Subcutaneous abdominal adipose tissue (tissue), 5 donors: ENCODE measurements around the gene PILRA.

Experiments used
- H3K27ac ChIP-seq: one replicate; pipeline ENCODE4 v1.7.0; 2013; ENCODE audit warnings: low read depth, mild to moderate bottlenecking, inconsistent platforms, low read length, moderate library complexity
- H3K27me3 ChIP-seq, 5 donors: one replicate each; pipeline ENCODE4 v1.7.0; 2013; ENCODE audit warnings: low read length in 5 of 5, inconsistent platforms in 1 of 5; ENCODE audit not compliant: control insufficient read depth in 5 of 5, insufficient read depth in 4 of 5
- H3K36me3 ChIP-seq, 5 donors: one replicate each; pipeline ENCODE4 v1.7.0; 2013; ENCODE audit warnings: low read length in 5 of 5; ENCODE audit not compliant: control insufficient read depth in 5 of 5, insufficient read depth in 5 of 5
- H3K4me1 ChIP-seq, 5 donors: one replicate each; pipeline ENCODE4 v1.7.0; 2013; ENCODE audit warnings: low read length in 5 of 5, mild to moderate bottlenecking in 3 of 5, moderate library complexity in 1 of 5; ENCODE audit not compliant: control insufficient read depth in 5 of 5, insufficient read depth in 5 of 5
- H3K4me3 ChIP-seq, 5 donors: one replicate each; pipeline ENCODE4 v1.7.0; 2013; ENCODE audit warnings: low read length in 5 of 5, low read depth in 1 of 5
- H3K9ac ChIP-seq, 5 donors: one replicate each; pipeline ENCODE4 v1.7.0; 2013; ENCODE audit warnings: low read length in 5 of 5, mild to moderate bottlenecking in 4 of 5, moderate library complexity in 3 of 5
- H3K9me3 ChIP-seq, 5 donors: one replicate each; pipeline ENCODE4 v1.7.0; 2013; ENCODE audit warnings: low read length in 5 of 5; ENCODE audit not compliant: control insufficient read depth in 5 of 5
- donor health status: healthy.
- donor health status: healthy.
- donor health status: healthy.
- donor health status: healthy.
- donor health status: healthy.

The PILRA gene

DNA sequence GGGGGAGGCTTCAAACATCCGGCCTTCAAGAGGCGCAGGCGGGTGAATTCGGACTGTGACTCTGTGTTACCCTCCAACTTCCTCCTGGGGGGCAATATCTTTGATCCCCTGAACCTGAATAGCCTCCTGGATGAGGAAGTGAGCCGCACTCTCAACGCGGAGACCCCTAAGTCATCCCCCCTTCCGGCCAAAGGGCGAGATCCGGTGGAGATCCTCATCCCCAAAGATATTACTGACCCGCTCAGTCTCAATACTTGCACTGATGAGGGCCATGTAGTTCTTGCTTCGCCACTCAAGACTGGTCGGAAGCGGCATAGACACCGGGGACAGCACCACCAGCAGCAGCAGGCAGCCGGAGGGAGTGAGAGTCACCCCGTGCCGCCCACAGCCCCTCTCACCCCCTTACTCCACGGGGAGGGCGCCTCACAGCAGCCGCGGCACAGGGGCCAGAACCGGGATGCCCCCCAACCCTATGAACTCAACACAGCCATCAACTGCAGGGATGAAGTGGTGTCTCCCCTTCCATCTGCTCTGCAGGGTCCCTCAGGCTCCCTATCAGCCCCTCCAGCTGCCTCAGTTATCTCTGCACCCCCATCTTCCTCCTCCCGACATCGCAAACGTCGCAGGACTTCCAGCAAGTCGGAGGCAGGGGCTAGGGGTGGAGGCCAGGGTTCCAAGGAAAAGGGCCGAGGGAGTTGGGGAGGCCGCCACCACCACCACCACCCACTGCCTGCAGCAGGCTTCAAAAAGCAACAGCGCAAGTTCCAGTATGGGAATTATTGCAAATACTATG is 57.4 kb downstream of the PILRA start:
- peaks cover 0 to 29% (median 23%) of the 10 kb centered on the region in 5 donors for H3K36me3 ChIP-seq
- H3K27ac ChIP-seq = peak overlapping the region; percentile 95
- peak overlapping the region in 4 of 5 donors; percentile 16 to 89 (median 70) for H3K9ac ChIP-seq
- H3K27me3 ChIP-seq = no peaks in the 10 kb centered on the region
- H3K4me1 ChIP-seq = peaks cover 7 to 56% (median 55%) of the 10 kb centered on the region in 5 donors
- peak overlapping the region; percentile 78 to 90 (median 84) for H3K4me3 ChIP-seq
- H3K9me3 ChIP-seq = no peaks in the 10 kb centered on the region

DNA sequence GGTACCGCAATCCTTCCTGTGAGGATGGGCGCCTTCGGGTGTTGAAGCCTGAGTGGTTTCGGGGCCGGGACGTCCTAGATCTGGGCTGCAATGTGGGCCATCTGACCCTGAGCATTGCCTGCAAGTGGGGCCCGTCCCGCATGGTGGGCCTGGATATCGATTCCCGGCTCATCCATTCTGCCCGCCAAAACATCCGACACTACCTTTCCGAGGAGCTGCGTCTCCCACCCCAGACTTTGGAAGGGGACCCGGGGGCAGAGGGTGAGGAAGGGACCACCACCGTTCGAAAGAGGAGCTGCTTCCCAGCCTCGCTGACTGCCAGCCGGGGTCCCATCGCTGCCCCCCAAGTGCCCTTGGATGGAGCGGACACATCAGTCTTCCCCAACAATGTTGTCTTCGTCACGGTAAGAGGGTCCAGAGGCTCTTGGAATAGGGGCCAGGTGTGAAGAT is 58.0 kb downstream of the PILRA start:
- H3K4me1 ChIP-seq = peaks cover 7 to 58% (median 56%) of the 10 kb centered on the region in 5 donors

DNA sequence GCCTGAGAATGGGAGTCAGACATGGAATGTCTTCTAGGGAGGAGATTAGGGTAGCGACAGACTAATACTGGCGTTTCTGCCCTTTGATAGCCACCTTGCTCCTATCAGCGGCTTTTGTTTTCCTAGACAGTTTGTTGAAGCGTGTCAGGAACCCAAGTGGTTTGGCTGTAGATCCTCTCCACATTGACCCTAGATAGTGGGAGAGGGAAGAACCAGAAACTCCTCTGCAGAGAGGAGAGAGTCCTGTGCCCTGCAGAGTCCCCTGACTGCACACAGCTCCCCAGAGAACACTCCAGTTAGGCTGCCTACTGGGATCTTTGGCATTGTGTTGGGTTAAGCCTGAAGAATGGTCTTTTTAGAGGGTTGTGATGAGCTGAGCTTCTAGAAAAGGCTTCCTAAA is 58.8 kb downstream of the PILRA start:
- H3K27ac ChIP-seq = peak overlapping the region; percentile 23
- no peak overlapping the region for H3K9ac ChIP-seq
- H3K4me3 ChIP-seq = peak overlapping the region in 2 of 5 donors; percentile 5 to 7
- peaks cover 0 to 29% (median 23%) of the 10 kb centered on the region in 5 donors for H3K36me3 ChIP-seq
- no peaks in the 10 kb centered on the region for H3K9me3 ChIP-seq
- peaks cover 7 to 65% (median 58%) of the 10 kb centered on the region in 5 donors for H3K4me1 ChIP-seq
- no peaks in the 10 kb centered on the region for H3K27me3 ChIP-seq

More for the DNA sequence above, 58.0 kb downstream of the PILRA start:
- H3K27me3 ChIP-seq = no peaks in the 10 kb centered on the region
- peak overlapping the region in 3 of 5 donors; percentile 5 to 90 (median 84) for H3K4me3 ChIP-seq
- H3K36me3 ChIP-seq = peaks cover 0 to 29% (median 23%) of the 10 kb centered on the region in 5 donors
- H3K27ac ChIP-seq = peak overlapping the region; percentile 95
- no peak overlapping the region for H3K9ac ChIP-seq
- H3K9me3 ChIP-seq = no peaks in the 10 kb centered on the region

DNA sequence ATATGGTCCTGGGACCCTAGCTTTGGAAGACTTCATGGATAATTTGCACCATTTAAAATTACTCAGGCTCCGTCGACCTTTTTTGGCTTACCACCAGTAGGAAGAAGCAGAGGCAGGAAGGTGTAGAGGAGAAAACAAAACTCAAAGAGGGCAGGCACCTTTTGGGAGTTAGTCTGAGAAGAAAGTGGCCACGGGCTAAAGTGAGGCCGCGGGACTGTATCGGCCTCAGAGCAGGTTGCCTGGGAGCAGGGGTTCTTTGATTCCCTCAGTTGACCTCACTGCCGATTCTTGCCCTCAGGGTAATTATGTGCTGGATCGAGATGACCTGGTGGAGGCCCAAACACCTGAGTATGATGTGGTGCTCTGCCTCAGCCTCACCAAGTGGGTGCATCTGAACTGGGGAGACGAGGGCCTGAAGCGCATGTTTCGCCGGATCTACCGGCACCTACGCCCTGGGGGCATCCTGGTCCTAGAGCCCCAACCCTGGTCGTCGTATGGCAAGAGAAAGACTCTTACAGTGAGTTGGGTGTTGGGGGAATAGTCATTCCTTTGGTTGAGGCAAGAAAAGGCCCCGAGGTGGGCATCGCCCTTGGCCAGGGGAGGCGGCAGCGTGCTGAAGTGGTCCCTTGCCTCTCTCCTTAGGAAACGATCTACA is 59.5 kb downstream of the PILRA start:
- H3K36me3 ChIP-seq = peaks cover 0 to 29% (median 23%) of the 10 kb centered on the region in 5 donors
- peaks cover 7 to 63% (median 56%) of the 10 kb centered on the region in 5 donors for H3K4me1 ChIP-seq
- peak overlapping the region; percentile 0 for H3K27ac ChIP-seq
- peak overlapping the region in 1 of 5 donors; percentile 3 for H3K9ac ChIP-seq
- no peaks in the 10 kb centered on the region for H3K9me3 ChIP-seq
- H3K4me3 ChIP-seq = no peak overlapping the region
- no peaks in the 10 kb centered on the region for H3K27me3 ChIP-seq

DNA sequence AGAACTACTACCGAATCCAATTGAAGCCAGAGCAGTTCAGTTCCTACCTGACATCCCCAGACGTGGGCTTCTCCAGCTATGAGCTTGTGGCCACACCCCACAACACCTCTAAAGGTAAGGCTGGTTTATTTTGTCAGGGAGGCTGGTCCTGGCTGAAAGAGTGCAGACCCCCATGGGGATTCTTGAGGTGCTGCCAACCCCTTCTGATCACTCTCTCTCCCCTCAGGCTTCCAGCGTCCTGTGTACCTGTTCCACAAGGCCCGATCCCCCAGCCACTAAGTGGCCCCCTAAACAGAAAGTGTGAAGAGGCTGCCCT is 59.9 kb downstream of the PILRA start:
- Histone ChIP-seq H3K9me3 (no peaks in the 10 kb centered on the region), H3K9ac (peak overlapping the region in 1 of 5 donors; percentile 3), H3K4me1 (peaks cover 6 to 59% (median 52%) of the 10 kb centered on the region in 5 donors), H3K4me3 (no peak overlapping the region), H3K36me3 (peaks cover 0 to 29% (median 23%) of the 10 kb centered on the region in 5 donors), H3K27me3 (no peaks in the 10 kb centered on the region), H3K27ac (peak overlapping the region; percentile 0)

DNA sequence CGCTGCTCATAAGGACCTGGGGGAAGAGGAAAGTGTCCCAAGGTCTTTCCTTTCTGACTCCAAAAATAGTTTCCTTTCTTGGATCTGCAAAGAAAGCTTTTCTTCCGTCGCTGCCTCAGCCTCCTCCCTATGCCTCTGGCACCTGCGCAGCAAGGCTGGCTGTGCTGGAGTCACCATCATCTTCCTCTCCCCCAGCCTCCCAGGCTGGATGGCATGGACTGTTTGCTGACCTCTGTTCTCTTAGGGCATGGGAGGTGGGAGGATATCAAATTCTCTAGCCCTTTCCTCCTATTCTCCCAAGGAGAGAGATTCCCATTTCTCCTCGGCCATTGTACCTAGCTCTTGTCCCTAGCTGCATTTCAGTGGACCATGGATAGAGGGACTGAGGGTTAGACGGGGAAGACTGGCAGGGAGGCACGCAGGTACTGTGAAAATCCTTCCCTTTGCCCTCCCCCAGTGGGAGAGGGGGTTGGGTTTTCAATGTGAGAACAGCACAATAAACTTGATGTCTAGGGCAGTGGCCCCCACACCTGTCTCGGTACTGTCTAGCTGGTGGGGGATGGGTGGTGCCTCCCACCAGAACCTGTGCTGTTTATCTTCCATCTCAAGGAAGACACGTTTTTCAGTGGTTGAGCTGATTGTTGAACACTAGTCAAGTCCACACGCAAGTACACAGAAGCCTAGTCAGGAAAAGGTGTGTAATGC is 60.5 kb downstream of the PILRA start:
- Histone ChIP-seq H3K27ac (peak overlapping the region; percentile 0), H3K4me3 (no peak overlapping the region), H3K9ac (peak overlapping the region in 1 of 5 donors; percentile 3), H3K36me3 (peaks cover 0 to 29% (median 23%) of the 10 kb centered on the region in 5 donors), H3K27me3 (no peaks in the 10 kb centered on the region), H3K9me3 (no peaks in the 10 kb centered on the region), H3K4me1 (peaks cover 5 to 59% (median 52%) of the 10 kb centered on the region in 5 donors)

DNA sequence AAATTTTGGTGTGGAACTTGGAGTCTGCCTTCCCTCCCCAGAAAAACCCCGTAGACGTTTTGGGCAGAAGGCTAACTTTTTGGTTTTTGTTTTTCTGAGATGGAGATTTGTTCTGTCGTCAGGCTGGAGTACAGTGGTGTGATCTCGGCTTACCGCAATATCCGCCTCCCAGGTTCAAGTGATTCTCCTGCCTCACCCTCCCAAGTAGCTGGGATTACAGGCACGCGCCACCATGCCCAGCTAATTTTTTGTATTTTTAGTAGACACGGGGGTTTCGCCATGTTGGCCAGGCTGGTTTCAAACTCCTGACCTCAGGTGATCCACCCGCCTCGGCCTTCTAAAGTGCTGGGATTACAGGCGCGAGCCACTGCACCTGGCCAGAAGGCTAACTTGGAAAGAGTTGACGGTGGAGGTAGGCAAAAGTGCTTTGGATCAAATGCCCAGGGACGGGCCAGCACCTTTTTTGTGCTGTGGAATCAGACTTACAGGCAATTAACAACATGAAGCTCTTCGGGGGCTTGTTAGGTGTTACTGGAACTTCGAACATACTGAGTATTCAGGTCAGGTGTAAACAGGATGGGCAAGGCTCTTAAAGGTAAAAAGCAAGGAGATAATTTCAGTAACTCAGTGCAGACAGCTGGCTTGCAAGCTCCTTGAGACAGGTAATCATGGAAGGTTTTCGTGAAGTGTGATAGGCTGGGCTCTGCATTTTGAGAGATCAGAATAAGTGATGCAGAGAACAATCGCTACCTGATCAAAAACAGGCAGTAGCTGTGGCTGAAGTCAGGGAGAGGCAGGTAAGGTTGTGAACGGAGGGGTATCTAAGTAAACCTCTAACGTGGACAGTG is 61.2 kb downstream of the PILRA start:
- Histone ChIP-seq H3K4me1 (peaks cover 5 to 59% (median 52%) of the 10 kb centered on the region in 5 donors), H3K27me3 (no peaks in the 10 kb centered on the region), H3K4me3 (peak overlapping the region; percentile 1 to 90 (median 81)), H3K9ac (peak overlapping the region in 1 of 5 donors; percentile 78), H3K27ac (peak overlapping the region; percentile 74), H3K9me3 (no peaks in the 10 kb centered on the region), H3K36me3 (peaks cover 0 to 29% (median 23%) of the 10 kb centered on the region in 5 donors)

DNA sequence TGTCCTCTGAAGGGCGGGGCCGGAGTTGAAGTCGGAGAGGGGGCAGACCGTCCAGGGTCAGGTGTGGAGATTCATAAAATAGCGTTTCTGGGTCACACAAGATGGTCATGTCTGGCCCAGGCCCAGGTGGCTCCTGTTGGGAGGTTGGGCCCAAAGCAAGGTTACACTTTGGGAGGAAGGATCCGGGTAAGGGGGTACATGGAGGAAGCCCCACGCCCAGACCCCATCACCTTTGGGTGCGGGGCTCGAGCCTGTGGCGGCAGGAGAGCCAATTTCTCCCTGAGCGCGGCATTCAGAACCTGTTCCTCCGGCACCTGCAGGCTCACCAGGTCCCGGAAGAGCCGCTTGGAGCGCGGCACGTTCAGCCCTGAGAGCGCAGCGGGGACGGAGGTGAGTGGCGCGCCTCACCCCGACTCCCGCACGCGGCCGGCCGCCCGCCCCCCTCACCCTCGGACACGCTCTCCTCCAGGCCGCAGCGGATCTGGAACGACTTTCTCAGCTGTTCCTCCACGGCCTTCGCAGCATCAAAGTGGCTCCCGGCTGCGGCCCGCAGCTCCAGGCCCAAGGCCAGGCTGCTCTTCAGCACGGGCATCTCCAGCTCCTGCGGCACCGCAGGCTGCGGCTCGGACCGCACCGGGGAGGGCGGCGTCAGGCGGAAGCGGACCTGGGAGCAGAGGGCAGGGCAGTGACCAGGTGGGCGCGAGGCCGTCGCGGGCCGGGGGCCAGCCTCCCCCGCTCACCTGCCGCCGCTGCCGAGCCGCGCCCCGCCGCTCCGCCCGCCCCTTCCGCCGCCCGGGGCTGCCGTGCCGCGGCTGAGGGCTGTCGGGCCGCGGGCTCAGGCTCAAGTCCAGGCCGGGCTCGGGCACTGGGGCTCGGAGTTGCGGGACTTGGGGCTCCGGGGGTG is 62.4 kb downstream of the PILRA start:
- H3K4me1 ChIP-seq = peaks cover 5 to 54% (median 48%) of the 10 kb centered on the region in 5 donors
- H3K36me3 ChIP-seq = peaks cover 0 to 29% (median 23%) of the 10 kb centered on the region in 5 donors
- H3K4me3 ChIP-seq = peak overlapping the region; percentile 73 to 90 (median 86)
- peak overlapping the region; percentile 74 for H3K27ac ChIP-seq
- H3K9ac ChIP-seq = peak overlapping the region; percentile 56 to 84 (median 78)
- H3K9me3 ChIP-seq = no peaks in the 10 kb centered on the region
- H3K27me3 ChIP-seq = no peaks in the 10 kb centered on the region
